GM23338 (cell line): Measurements from ENCODE around the gene TTPAL. TPM values are rescaled to one million over a fixed set of nuclear protein-coding genes. Genes with fewer than 3 reads are reported as not detected.
A peak's percentile ranks its signal among the peaks of the same experiment; 100 is the strongest.

Experiments
- ATAC-seq: fragments of 200-7000 bp; cut with Tn5 transposase; 3 replicates; pipeline ENCODE4 v1.9.1; 2020
- DNase-seq: peaks from one replicate; pipeline ENCODE4 v3.0.0-alpha.2; 2015; ENCODE audit warnings: low spot score
- H2AFZ ChIP-seq: fragments of 200-600 bp; sonication (generic); 2 replicates; pipeline ENCODE4 v1.8.0; 2016; ENCODE audit warnings: antibody characterized with exemption, mild to moderate bottlenecking, moderate library complexity
- H3F3A ChIP-seq: fragments of 200-600 bp; sonication (generic); replicated peaks from 2 replicates; pipeline ENCODE4 v1.8.0; 2017; ENCODE audit warnings: antibody characterized with exemption, mixed run types, low read depth
- H3K27ac ChIP-seq: fragments of 200-600 bp; sonication (generic); 2 replicates; pipeline ENCODE4 v1.6.1; 2016; ENCODE audit warnings: low read depth
- H3K27me3 ChIP-seq: fragments of 200-600 bp; sonication (generic); 2 replicates; pipeline ENCODE4 v1.8.0; 2016; ENCODE audit warnings: mild to moderate bottlenecking, mixed run types, moderate library complexity; ENCODE audit not compliant: insufficient read depth
- H3K36me3 ChIP-seq: fragments of 200-600 bp; sonication (generic); 2 replicates; pipeline ENCODE4 v1.8.0; 2016; ENCODE audit warnings: mild to moderate bottlenecking; ENCODE audit not compliant: insufficient read depth
- H3K4me1 ChIP-seq: fragments of 200-600 bp; sonication (generic); 2 replicates; pipeline ENCODE4 v1.8.0; 2016; ENCODE audit warnings: mild to moderate bottlenecking, moderate library complexity; ENCODE audit not compliant: insufficient read depth
- H3K4me2 ChIP-seq: fragments of 200-600 bp; sonication (generic); 2 replicates; pipeline ENCODE4 v1.7.1; 2017; ENCODE audit warnings: mixed run types
- H3K4me3 ChIP-seq: fragments of 200-600 bp; sonication (generic); 2 replicates; pipeline ENCODE4 v1.6.1; 2016; ENCODE audit warnings: mixed run types
- H3K79me2 ChIP-seq: fragments of 200-600 bp; sonication (generic); replicated peaks from 2 replicates; pipeline ENCODE4 v1.8.0; 2017; ENCODE audit warnings: mild to moderate bottlenecking; ENCODE audit not compliant: insufficient read depth
- H3K9me2 ChIP-seq: fragments of 200-600 bp; sonication (generic); 2 replicates; pipeline ENCODE4 v1.8.0; 2017; ENCODE audit not compliant: insufficient read depth
- H4K20me1 ChIP-seq: fragments of 200-600 bp; sonication (generic); replicated peaks from 2 replicates; pipeline ENCODE4 v1.8.0; 2017; ENCODE audit warnings: mild to moderate bottlenecking; ENCODE audit not compliant: insufficient read depth
- H3K27ac Mint-ChIP-seq: 2 replicates; pipeline ENCODE4 v1.8.0; 2020; ENCODE audit warnings: inconsistent platforms, mild to moderate bottlenecking, moderate library complexity, mixed read lengths
- H3K27me3 Mint-ChIP-seq: 3 replicates; pipeline ENCODE4 v1.8.0; 2022; ENCODE audit warnings: low read depth, mild to moderate bottlenecking, moderate library complexity, mixed read lengths, inconsistent platforms; ENCODE audit not compliant: insufficient read depth, poor library complexity
- H3K36me3 Mint-ChIP-seq: 3 replicates; pipeline ENCODE4 v1.8.0; 2021; ENCODE audit warnings: low read depth, mild to moderate bottlenecking, inconsistent platforms, moderate library complexity, mixed read lengths
- H3K4me1 Mint-ChIP-seq: 3 replicates; pipeline ENCODE4 v1.8.0; 2020; ENCODE audit warnings: mild to moderate bottlenecking, inconsistent platforms, mixed read lengths
- H3K4me3 Mint-ChIP-seq: 3 replicates; pipeline ENCODE4 v1.8.0; 2021; ENCODE audit warnings: moderate library complexity, mild to moderate bottlenecking, inconsistent platforms, mixed read lengths
- H3K9me3 Mint-ChIP-seq: 3 replicates; pipeline ENCODE4 v1.8.0; 2020; ENCODE audit warnings: moderate library complexity, mild to moderate bottlenecking, inconsistent platforms, mixed read lengths
- CREB1 ChIP-seq: fragments of 250-450 bp; sonication (Bioruptor Pico); IDR thresholded peaks from 2 replicates; pipeline ENCODE4 v1.5.0; 2020; ENCODE audit warnings: low read depth, mild to moderate bottlenecking, moderate library complexity
- CTCF ChIP-seq, 2 experiments: fragments of 200-600 bp in 1 of 2; sonication (generic) in 1 of 2; conservative IDR thresholded peaks; 2 replicates each; pipeline versions ENCODE4 v1.5.1 to v1.6.1; 2016 to 2017; ENCODE audit warnings: antibody characterized with exemption in 2 of 2, low read depth in 2 of 2, mild to moderate bottlenecking in 2 of 2, moderate library complexity in 1 of 2
- ETS1 ChIP-seq: IDR thresholded peaks from 2 replicates; pipeline ENCODE4 v1.6.1; 2016; ENCODE audit warnings: antibody characterized with exemption
- EZH2 ChIP-seq: fragments of 200-600 bp; sonication (generic); IDR thresholded peaks from one replicate; pipeline ENCODE4 v1.8.0; 2017; ENCODE audit warnings: antibody characterized with exemption, mild to moderate bottlenecking, low read depth; ENCODE audit not compliant: unreplicated experiment
- EZH2phosphoT487 ChIP-seq: fragments of 200-600 bp; sonication (generic); IDR thresholded peaks from one replicate; pipeline ENCODE4 v1.8.1; 2018; ENCODE audit warnings: antibody characterized with exemption; ENCODE audit not compliant: unreplicated experiment
- JUNB ChIP-seq: IDR thresholded peaks from one replicate; pipeline ENCODE4 v1.6.1; 2016; ENCODE audit warnings: antibody characterized with exemption; ENCODE audit not compliant: unreplicated experiment
- NANOG ChIP-seq: IDR thresholded peaks from 2 replicates; pipeline ENCODE4 v1.6.1; 2016; ENCODE audit warnings: antibody characterized with exemption, borderline replicate concordance
- POLR2AphosphoS5 ChIP-seq: IDR thresholded peaks from 2 replicates; pipeline ENCODE4 v1.6.1; 2016; ENCODE audit warnings: antibody characterized with exemption, low read depth
- REST ChIP-seq: IDR thresholded peaks from one replicate; pipeline ENCODE4 v1.6.1; 2018; ENCODE audit warnings: antibody characterized with exemption; ENCODE audit not compliant: unreplicated experiment
- STAT1 ChIP-seq: IDR thresholded peaks from one replicate; pipeline ENCODE4 v1.6.1; 2016; ENCODE audit warnings: antibody characterized with exemption; ENCODE audit not compliant: unreplicated experiment
- ZNF114 ChIP-seq: fragments of 250-450 bp; sonication (Bioruptor Pico); IDR thresholded peaks from 2 replicates; pipeline ENCODE4 v1.5.0; 2020; ENCODE audit warnings: mild to moderate bottlenecking, moderate library complexity
- ZNF331 ChIP-seq: fragments of 250-450 bp; sonication (Bioruptor Pico); IDR thresholded peaks from 2 replicates; pipeline ENCODE4 v1.5.0; 2020; ENCODE audit warnings: low read depth, mild to moderate bottlenecking, moderate library complexity
- long read RNA-seq: library from polyadenylated mRNA; unstranded; transcript quantifications from one replicate; pipeline ENCODE4 v2.0.0, GENCODE V29; 2020; ENCODE audit not compliant: unreplicated experiment
- polyA plus RNA-seq: library from polyadenylated mRNA; unstranded; fragments of >200 nt; fragmentation: Nextera tagmentation; extraction: Ambion mirVana; gene quantifications from 2 replicates; pipeline ENCODE4 v1.2.1, GENCODE V29; 2016
- total RNA-seq: library from RNA; depleted of rRNA; stranded (reverse); fragments of >200 nt; shearing (Covaris generic); gene quantifications from 2 replicates; pipeline ENCODE4 v1.2.3, GENCODE V29; 2014; rRNA removed

Gene TTPAL
- total RNA-seq = 10.2 TPM in 2 replicates
- 3.5 and 3.7 TPM in 2 replicates for polyA plus RNA-seq
- long read RNA-seq, partial matches to known transcripts = 1 of 4 reads
- long read RNA-seq, other reads (novel, unspliced or antisense) = 2 of 4 reads

- peak; percentile 94 for ATAC-seq
- TF ChIP-seq EZH2 = no peak
- TF ChIP-seq CTCF (conservative IDR thresholded peaks at IDR 0.05; ENCODE audit: low read depth in 2 of 2) = peak in 1 of 2 experiments; percentile 17; a peak in 1 of 4 replicates
- peak; percentile 98 for TF ChIP-seq POLR2AphosphoS5
- TF ChIP-seq CREB1 = peak; percentile 89
- Histone ChIP-seq H2AFZ (peak within 1 kb of the TSS; percentile 90), H3K9me2 (no peaks in the 10 kb centered on the region), H3K4me3 (peak within 1 kb of the TSS; percentile 91), H3K27ac (0 out of 2 replicates have a peak within 1 kb of the TSS, but pooled peaks have one; percentile 88), H3K4me2 (peak within 1 kb of the TSS; percentile 96), H3K4me1 (peaks cover 5% of the 10 kb centered on the region; the same call in 1 of the 2 replicates), H3K27me3 (no peaks in the 10 kb centered on the region), H3F3A (no peaks in the 10 kb centered on the region), H4K20me1 (no peaks in the 10 kb centered on the region), H3K36me3 (no peaks in the 10 kb centered on the region), H3K79me2 (peaks cover 7% of the 10 kb centered on the region)
- Mint-ChIP-seq H3K27me3 (peaks cover 9% of the 10 kb centered on the region), H3K27ac (peak within 1 kb of the TSS; percentile 91), H3K9me3 (no peaks in the 10 kb centered on the region), H3K36me3 (peaks cover 4% of the 10 kb centered on the region), H3K4me1 (peaks cover 13% of the 10 kb centered on the region; the same call in 2 of the 3 replicates), H3K4me3 (peak within 1 kb of the TSS; percentile 91)
- peak; percentile 97 for DNase-seq
Measured at GRCh38 chr20:44475694-44476560, at the start of gene TTPAL. Gene TTPAL (plus strand): TSS chr20:44475874. CDS start chr20:44480000, 4,126 bp downstream.

- no peak overlapping the region for H3K27ac Mint-ChIP-seq
- no peaks in the 10 kb centered on the region for H3K4me1 ChIP-seq
- H3K27ac ChIP-seq = no peak overlapping the region
- no peak overlapping the region for H2AFZ ChIP-seq
- H3K79me2 ChIP-seq = no peaks in the 10 kb centered on the region
- H3K36me3 ChIP-seq = no peaks in the 10 kb centered on the region
- no peaks in the 10 kb centered on the region for H3K9me3 Mint-ChIP-seq
- H3K4me3 Mint-ChIP-seq = no peak overlapping the region
- no peak for TF ChIP-seq ETS1
- TF ChIP-seq JUNB = no peak
- TF ChIP-seq STAT1 = no peak
- no peak for TF ChIP-seq EZH2
- no peak for TF ChIP-seq ZNF114 (CRISPR knock-in tag)
- no peak for TF ChIP-seq ZNF331 (CRISPR knock-in tag)
- TF ChIP-seq CREB1 = no peak
- no peak for TF ChIP-seq POLR2AphosphoS5
- no peak for TF ChIP-seq NANOG
- no peak for TF ChIP-seq CTCF (conservative IDR thresholded peaks at IDR 0.05; ENCODE audit: low read depth in 2 of 2)
- no peak for TF ChIP-seq REST
- no peak for TF ChIP-seq EZH2phosphoT487
- peaks cover 4% of the 10 kb centered on the region; the same call in 1 of the 2 replicates for H3K9me2 ChIP-seq
- no peaks in the 10 kb centered on the region for H3K4me1 Mint-ChIP-seq
- H3K4me2 ChIP-seq = no peak overlapping the region
- H4K20me1 ChIP-seq = no peaks in the 10 kb centered on the region
- no peak overlapping the region for H3K4me3 ChIP-seq
- no peaks in the 10 kb centered on the region for H3K36me3 Mint-ChIP-seq
- DNase-seq = no peak
- no peak for ATAC-seq
- peaks cover 5% of the 10 kb centered on the region for H3K27me3 Mint-ChIP-seq
- no peaks in the 10 kb centered on the region for H3K27me3 ChIP-seq
- no peaks in the 10 kb centered on the region for H3F3A ChIP-seq
Measured at GRCh38 chr20:44425923-44426322, 49.8 kb upstream of the TTPAL start.
